Fibroblast of lung (primary cell): ENCODE measurements around the gene RAB8B. TPM values are rescaled to one million over a fixed set of nuclear protein-coding genes. Genes with fewer than 3 reads are reported as not detected.

Experiments
- DNase-seq, 2 donors: peaks; one replicate each; pipeline versions ENCODE4 v3.0.0 to v3.0.0-alpha.2; 2010; ENCODE audit warnings: low read depth in 2 of 2
- H2AFZ ChIP-seq: 2 replicates; pipeline ENCODE4 v1.5.1; 2012; ENCODE audit warnings: low read length, control low read depth, inconsistent platforms
- H3K27ac ChIP-seq: 2 replicates; pipeline ENCODE4 v1.5.1; 2011; ENCODE audit warnings: low read length, control low read depth; ENCODE audit not compliant: insufficient read depth
- H3K27me3 ChIP-seq: 2 replicates; pipeline ENCODE4 v1.5.1; 2011; ENCODE audit warnings: mild to moderate bottlenecking, low read length; ENCODE audit not compliant: control insufficient read depth, insufficient read depth
- H3K36me3 ChIP-seq: 2 replicates; pipeline ENCODE4 v1.5.1; 2011; ENCODE audit warnings: low read length; ENCODE audit not compliant: control insufficient read depth, insufficient read depth
- H3K4me1 ChIP-seq: 2 replicates; pipeline ENCODE4 v1.5.1; 2011; ENCODE audit warnings: low read length; ENCODE audit not compliant: control insufficient read depth, insufficient read depth; ENCODE audit errors: extremely low read depth
- H3K4me2 ChIP-seq: 2 replicates; pipeline ENCODE4 v1.5.1; 2011; ENCODE audit warnings: low read length, control low read depth; ENCODE audit not compliant: insufficient read depth; ENCODE audit errors: extremely low read depth
- H3K4me3 ChIP-seq, 4 experiments: fragments of 200-600 bp in 1 of 4; sonication (generic) in 1 of 4; replicated peaks in 1 of 4; 2 replicates each; pipeline ENCODE4 v1.5.1; 2011 to 2016; ENCODE audit warnings: low read length in 4 of 4, low read depth in 3 of 4, mild to moderate bottlenecking in 3 of 4, control low read depth in 2 of 4, inconsistent platforms in 1 of 4, mixed read lengths in 1 of 4; ENCODE audit not compliant: insufficient read depth in 1 of 4; ENCODE audit errors: control extremely low read depth in 1 of 4
- H3K79me2 ChIP-seq: 2 replicates; pipeline ENCODE4 v1.5.1; 2012; ENCODE audit warnings: mild to moderate bottlenecking, low read length, inconsistent platforms; ENCODE audit not compliant: control insufficient read depth, insufficient read depth
- H3K9ac ChIP-seq: 2 replicates; pipeline ENCODE4 v1.5.1; 2011; ENCODE audit warnings: mild to moderate bottlenecking, low read length, control low read depth; ENCODE audit not compliant: insufficient read depth
- H3K9me3 ChIP-seq: 2 replicates; pipeline ENCODE4 v1.5.1; 2012; ENCODE audit warnings: low read depth, low read length; ENCODE audit not compliant: control insufficient read depth, insufficient read depth
- H4K20me1 ChIP-seq: 2 replicates; pipeline ENCODE4 v1.5.1; 2011; ENCODE audit warnings: low read length; ENCODE audit not compliant: control insufficient read depth, insufficient read depth; ENCODE audit errors: extremely low read depth
- CTCF ChIP-seq, 2 donors: IDR thresholded peaks in 1 of 2; conservative IDR thresholded peaks in 1 of 2; 1 replicate in 1 of 2; 2 replicates in 1 of 2; pipeline ENCODE4 v1.5.1; 2011 to 2012; ENCODE audit warnings: low read length in 2 of 2, control low read depth in 1 of 2, inconsistent platforms in 1 of 2, low read depth in 1 of 2, mild to moderate bottlenecking in 1 of 2
- EZH2 ChIP-seq: IDR thresholded peaks from 2 replicates; pipeline ENCODE4 v1.5.1; 2012; ENCODE audit warnings: low read length, control low read depth, mild to moderate bottlenecking; ENCODE audit errors: missing control alignments
- polyA plus RNA-seq, 2 donors: library from polyadenylated mRNA; depleted of rRNA in 1 of 2; stranded (reverse) in 1 of 2; unstranded in 1 of 2; fragments of >200 nt; gene quantifications; 2 replicates each; pipeline ENCODE4 v1.2.1, GENCODE V29; 2011 to 2012; ENCODE audit warnings: missing spikeins in 1 of 2
- total RNA-seq: library from RNA; depleted of rRNA; stranded (reverse); fragments of >200 nt; gene quantifications from 2 replicates; pipeline ENCODE4 v1.2.1, GENCODE V29; 2014

RAB8B gene
- total and polyA plus RNA-seq, 2 donors (not counting 1 experiment from before 2014, with no cell fraction given) = 107 to 111 TPM

DNA sequence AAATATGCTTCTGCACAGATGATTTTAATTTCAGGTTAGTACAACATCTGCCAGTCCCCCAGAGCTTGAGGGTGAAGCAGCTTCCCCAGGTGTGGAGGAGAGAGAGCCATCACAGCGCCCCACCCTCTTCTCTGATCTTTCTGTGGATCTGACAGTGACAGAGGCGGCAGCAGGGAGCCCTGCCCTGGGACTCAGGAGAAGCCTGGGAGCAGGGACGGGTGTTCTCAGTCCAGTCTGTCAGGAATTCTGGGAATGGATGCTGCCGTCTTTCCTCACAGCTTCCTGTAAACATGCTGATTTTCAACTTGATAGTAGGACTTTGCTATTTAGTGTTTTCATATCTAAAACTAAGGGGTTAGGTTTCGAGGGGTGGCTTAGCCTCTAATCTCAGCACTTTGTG lies 11.4 kb upstream of the RAB8B start:
- Histone ChIP-seq H2AFZ (peak overlapping the region; percentile 43), H3K9ac (no peak overlapping the region)

GRCh38 chr15:63180746-63181145 lies 8.7 kb upstream of the RAB8B start:
- H2AFZ ChIP-seq = no peak overlapping the region
- no peak overlapping the region for H3K9ac ChIP-seq
- H4K20me1 ChIP-seq = no peaks in the 10 kb centered on the region
- no peaks in the 10 kb centered on the region for H3K4me1 ChIP-seq
- no peaks in the 10 kb centered on the region for H3K27me3 ChIP-seq
- H3K36me3 ChIP-seq = no peaks in the 10 kb centered on the region
- no peak overlapping the region for H3K4me2 ChIP-seq
- DNase-seq = no peak
- TF ChIP-seq EZH2 (no peak), CTCF (conservative IDR thresholded peaks at IDR 0.05 in 1 of 2, IDR thresholded peaks at IDR 0.05 in 1 of 2; ENCODE audit: low read depth in 1 of 2, low read length in 2 of 2) (no peak)
- H3K79me2 ChIP-seq = no peaks in the 10 kb centered on the region
- H3K27ac ChIP-seq = no peak overlapping the region
- no peaks in the 10 kb centered on the region for H3K9me3 ChIP-seq
- H3K4me3 ChIP-seq = no peak overlapping the region

More for the DNA sequence above, 11.4 kb upstream of the RAB8B start:
- H3K27ac ChIP-seq = no peak overlapping the region
- H3K27me3 ChIP-seq = no peaks in the 10 kb centered on the region
- H3K4me2 ChIP-seq = no peak overlapping the region
- H3K4me1 ChIP-seq = no peaks in the 10 kb centered on the region
- no peaks in the 10 kb centered on the region for H3K9me3 ChIP-seq
- no peaks in the 10 kb centered on the region for H3K36me3 ChIP-seq
- DNase-seq = no peak
- no peaks in the 10 kb centered on the region for H3K79me2 ChIP-seq
- TF ChIP-seq EZH2 (no peak), CTCF (conservative IDR thresholded peaks at IDR 0.05 in 1 of 2, IDR thresholded peaks at IDR 0.05 in 1 of 2; ENCODE audit: low read depth in 1 of 2, low read length in 2 of 2) (no peak)
- H4K20me1 ChIP-seq = no peaks in the 10 kb centered on the region
- H3K4me3 ChIP-seq = no peak overlapping the region

DNA sequence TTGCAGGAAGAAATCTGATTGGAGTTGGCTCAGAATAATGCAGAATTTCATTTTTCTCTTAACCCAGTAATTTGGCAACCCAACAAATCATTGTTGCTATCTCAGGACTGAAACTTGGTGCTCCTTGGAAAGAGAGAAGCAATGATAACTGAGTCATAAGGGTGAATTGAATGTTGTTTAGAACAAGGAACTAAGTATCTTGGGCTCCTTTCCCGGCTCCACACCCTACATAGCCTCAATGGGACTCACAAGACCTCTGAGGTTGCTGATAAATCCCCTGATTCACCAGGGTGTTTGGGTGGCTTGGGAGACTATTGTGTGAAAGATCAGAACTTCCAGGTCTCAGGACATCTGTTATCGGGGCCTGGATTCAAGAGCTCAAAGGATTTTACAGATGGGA lies 7.8 kb upstream of the RAB8B start:
- Histone ChIP-seq H3K36me3 (no peaks in the 10 kb centered on the region), H2AFZ (no peak overlapping the region), H3K27ac (no peak overlapping the region), H3K9me3 (no peaks in the 10 kb centered on the region), H3K9ac (no peak overlapping the region), H3K4me2 (no peak overlapping the region), H3K79me2 (no peaks in the 10 kb centered on the region), H4K20me1 (no peaks in the 10 kb centered on the region), H3K27me3 (no peaks in the 10 kb centered on the region), H3K4me1 (no peaks in the 10 kb centered on the region), H3K4me3 (no peak overlapping the region)
- no peak for DNase-seq
- TF ChIP-seq EZH2 (no peak), CTCF (conservative IDR thresholded peaks at IDR 0.05 in 1 of 2, IDR thresholded peaks at IDR 0.05 in 1 of 2; ENCODE audit: low read depth in 1 of 2, low read length in 2 of 2) (no peak)
